ENCODE results near the gene NFIA.

NFIA gene

GRCh38 chr1:61474963-61475362 lies 392.6 kb downstream of the NFIA start:
- no peak for DNase-seq

DNA sequence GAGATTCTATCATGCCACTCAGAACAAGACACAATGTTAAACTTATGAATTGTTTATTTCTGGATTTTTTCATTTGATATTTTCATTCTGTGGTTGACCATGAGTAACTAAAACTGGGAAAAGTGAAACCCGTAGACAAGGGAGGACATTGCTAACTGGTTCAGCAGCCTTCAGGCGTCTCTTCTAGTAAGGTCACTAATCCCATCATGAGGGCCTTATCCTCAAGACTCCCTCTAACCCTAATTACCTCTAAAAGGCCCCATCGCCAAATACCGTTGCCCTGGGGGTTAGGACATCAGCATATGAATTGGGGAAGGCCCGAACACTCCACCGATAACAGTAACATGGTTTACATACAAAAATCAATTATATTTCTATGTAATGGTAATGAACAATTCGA lies 394.9 kb downstream of the NFIA start:
- DNase-seq, result no peak

DNA sequence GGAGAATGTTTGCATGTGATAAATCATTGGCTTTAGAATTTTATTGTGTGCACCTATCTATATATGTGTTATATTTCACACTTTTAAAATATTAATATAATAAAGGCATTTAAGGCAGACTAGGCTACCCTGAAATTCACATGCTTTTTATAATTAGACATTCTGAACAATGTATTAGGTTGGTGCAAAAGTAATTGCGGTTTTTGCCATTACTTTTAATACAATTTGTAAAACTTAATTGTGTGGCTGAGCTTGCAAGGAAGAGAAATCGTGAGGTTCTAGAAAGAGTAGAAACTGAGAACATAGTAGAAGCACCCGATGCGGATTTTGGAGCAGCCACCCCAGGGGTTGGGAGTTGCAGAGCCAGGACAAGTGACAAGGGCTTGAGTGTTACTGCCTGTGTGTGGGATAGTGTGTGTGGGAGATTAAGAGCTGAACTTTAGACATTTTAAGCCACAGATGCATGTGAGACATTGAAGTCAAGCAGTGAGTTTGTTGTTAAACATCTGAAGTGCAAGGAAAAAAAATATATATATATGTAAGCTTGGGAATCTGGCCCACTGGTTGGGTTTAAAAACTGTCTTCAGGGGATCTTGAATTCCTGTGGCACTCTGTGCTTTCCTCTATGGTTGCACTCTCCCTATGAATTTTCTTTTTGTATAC lies 398.0 kb downstream of the NFIA start:
- no peak for DNase-seq

DNA sequence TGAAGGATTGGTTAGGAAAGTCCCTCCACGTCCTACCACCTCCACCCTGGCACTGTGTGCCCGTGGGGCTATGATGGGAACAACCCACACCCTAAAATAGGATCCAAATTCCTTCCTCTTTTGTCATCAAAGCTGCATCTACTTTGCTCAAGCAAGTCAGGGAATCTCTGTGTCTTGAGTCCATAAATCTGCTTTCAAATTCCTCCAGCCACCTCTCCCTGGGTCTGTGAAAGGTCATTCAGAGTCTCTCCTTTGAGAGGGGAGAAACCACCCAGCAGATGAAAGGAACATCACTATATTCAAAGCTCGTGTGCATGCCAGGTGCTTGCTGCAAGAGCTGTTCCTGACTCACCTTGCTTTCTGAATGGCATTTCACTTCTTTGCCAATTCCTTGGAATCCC lies 399.0 kb downstream of the NFIA start:
- no peak for DNase-seq

DNA sequence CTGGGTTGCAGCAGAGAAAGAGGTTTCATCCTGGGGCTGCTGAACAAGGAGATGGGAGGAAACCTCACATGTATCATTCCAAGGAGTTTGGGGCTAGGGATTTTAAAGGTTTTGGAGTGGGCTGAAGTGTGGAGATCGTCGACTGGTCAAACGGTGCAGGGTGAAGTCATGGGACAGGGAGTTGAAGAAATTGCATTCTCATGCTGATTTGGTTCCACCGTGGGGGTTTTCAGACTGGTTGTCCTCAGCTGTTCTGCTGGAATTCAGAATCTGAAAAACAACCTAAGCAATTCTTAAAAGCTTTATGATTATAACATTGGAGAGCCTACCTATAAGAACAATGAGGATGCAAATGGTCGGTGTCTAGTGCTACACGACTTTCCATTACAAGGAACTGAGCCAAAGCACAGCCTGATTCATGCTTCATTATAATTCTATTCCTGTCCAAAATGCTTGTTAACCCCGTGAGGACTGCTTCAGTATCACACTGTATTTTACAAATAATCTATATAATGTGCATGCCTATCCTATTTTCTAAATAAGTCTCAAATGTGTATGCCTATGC lies 399.9 kb downstream of the NFIA start:
- DNase-seq, result no peak

GRCh38 chr1:61486783-61487536 lies 404.6 kb downstream of the NFIA start:
- DNase-seq, result no peak

DNA sequence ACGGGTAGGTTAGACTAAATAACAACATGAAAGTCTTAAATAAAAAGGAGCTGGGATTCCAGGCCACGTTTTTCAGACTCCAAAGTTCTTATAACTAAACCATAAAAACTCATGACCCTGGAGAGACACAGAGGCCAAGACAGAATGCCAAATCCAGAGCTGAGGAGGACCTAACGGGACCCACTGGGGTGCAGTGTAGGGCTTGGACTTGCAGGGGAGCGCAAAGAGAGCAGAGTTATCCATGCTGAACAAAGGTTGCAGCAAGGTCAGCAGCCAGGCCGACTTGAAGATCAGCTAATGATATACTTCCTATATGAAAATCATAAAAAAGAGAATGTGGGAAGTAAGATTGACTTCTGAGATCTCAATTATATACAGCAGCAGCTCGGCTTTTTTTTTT lies 405.4 kb downstream of the NFIA start:
- DNase-seq, result no peak

GRCh38 chr1:61490924-61491323 lies 408.6 kb downstream of the NFIA start:
- DNase-seq, result no peak

DNA sequence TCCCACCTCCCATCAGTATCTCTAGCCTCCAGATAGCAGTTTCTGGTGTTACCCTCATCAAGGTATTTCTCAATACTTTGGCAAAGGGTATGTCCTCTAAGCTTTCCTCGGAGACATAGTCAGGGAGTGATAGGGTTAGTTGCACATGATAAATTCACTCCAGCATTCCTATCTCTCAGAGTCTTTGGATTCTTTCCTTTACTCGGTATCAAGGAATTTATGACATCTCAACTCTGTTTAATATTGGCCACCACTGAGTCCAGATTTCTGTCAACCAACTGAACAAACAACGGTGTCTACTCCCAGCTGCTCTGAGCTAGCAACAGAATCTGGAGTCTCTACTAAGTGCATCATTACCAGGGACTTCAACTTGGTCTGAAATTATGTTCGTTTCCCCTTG lies 409.1 kb downstream of the NFIA start:
- no peak for DNase-seq

DNA sequence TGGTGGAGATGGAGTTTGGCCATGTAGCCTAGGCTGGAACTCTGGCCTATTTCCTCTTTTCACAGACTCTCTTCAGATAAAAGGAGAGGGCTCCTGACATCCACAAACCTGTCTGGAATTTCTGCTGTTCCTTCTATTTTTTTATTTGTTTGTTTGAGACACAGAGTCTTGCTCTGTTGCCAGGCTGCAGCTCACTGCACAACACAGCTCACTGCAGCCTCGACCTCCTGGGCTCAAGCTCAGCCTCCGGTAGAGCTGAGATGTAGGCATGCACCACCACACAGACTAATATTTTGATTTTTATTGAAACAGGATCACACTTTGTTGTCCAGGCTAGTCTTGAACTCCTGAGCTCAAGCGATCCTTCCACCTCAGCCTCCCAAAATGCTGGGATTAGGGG lies 411.6 kb downstream of the NFIA start:
- DNase-seq, result no peak

DNA sequence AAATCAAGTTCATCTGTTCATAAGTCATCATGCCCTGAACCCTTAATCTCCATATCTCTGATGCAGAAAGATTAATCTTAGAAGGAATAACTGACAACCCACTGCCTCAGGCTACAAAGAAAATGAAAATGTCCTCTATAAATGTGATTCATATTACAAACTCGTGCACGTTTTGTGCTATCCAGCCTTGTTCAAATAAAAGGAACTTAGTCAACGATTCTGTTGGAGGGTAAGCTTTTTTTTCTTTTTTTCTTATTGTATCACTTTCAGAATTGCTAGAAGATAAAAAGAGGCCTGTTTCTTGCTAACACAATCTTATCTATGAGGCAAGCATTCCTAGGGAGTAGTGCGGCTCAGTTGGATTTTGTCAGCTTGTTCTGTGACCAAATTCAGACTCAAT lies 414.1 kb downstream of the NFIA start:
- no peak for DNase-seq

GRCh38 chr1:61497013-61497412 lies 414.7 kb downstream of the NFIA start:
- DNase-seq, result no peak

- no peak for DNase-seq
These were observed 416.0 kb downstream of the NFIA start for GRCh38 chr1:61498342-61498741.

- DNase-seq, result no peak
These were observed 419.9 kb downstream of the NFIA start for GRCh38 chr1:61501971-61502916.

GRCh38 chr1:61504305-61504704 lies 421.9 kb downstream of the NFIA start:
- DNase-seq, result no peak

DNA sequence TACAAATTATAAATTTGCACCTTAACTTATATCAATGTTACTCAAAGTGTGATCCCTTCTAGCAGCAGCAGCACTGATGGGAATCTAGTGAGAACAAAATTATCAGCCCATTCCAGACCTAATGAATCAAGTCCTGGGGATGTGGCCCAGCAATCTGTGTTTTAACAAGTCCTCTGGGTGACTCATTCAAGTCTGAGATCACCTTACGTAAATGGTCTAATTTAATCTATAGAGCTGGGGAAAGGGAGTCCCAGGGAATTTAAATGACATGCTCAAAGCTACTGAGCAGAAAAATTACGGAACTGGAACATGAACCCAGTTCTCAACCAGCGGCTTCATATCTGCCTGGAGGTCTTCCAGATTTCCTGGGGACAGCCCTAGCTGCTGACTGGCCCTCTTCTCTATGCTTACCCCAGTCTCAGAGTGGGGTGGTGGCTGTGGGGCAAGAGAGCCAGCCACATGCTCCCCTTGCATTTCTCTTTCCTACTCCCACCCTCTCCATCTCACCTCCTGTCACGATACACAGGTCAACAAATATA lies 422.6 kb downstream of the NFIA start:
- no peak for DNase-seq

DNA sequence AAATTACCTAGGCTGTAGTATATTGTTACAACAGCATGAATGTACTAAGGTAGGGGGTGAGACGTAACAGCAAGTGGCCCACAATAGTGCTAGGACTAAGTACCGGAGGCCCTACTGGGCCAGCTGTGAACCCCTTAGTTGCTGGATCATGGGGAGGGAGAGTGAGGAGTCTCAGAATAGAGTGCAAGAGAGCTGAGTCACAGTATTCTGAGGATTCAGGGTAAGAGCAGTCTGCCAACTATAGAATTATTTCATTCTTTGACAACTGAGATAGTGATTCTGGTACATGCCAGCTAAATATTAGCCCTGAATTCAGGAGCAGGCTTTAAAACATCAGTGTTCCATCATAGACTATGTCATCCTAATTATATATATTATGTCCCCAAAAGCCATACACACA lies 423.9 kb downstream of the NFIA start:
- no peak for DNase-seq

DNA sequence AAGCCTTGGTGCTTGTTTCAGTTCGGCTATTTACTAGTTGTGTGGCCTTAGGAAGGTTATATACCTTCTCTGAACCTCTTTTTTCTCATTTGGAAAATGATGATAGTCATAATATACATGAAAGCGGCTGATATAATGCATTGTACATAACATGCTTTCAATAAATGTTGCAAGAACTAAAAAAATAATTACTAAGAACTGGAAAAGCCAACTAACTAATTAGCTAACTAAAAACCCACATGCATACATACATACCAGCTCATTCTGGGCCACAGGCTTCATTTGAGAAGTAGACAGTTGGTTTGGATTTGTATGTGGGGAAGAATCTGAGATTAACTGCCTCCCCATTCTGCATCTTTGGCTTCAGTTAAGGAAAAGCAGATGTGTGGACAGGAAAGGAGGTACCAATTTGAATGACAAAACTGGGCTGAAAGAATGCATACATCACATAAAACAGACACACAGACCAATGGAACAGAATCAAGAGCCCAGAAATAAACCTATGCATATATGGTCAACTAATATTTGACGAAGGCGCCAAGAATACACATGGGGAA lies 424.7 kb downstream of the NFIA start:
- DNase-seq, result no peak
